BLaER1 treated with 17β-estradiol and CSF1 and Interleukin-3, amounts not matched to agents 10 nM and 100 nM (cell line): Measurements from ENCODE around the gene SMURF2.
A peak's percentile ranks its signal among the peaks of the same experiment; 100 is the strongest.
"Not testable (repeated sequence)": the region's sequence is repeated elsewhere in the genome, so short reads cannot be mapped to it uniquely, and the experiment has no call there.

Experiments used
- H3K27ac ChIP-seq, 11 experiments: shearing (Covaris generic); formaldehyde crosslinking; 2 replicates each; pipeline ENCODE4 v1.8.1; 2022
- H3K27me3 ChIP-seq, 11 experiments: shearing (Covaris generic); formaldehyde crosslinking; 2 replicates each; pipeline ENCODE4 v1.8.1; 2022
- H3K36me3 ChIP-seq, 11 experiments: shearing (Covaris generic); formaldehyde crosslinking; 2 replicates each; pipeline ENCODE4 v1.8.1; 2022
- H3K4me1 ChIP-seq, 10 experiments: shearing (Covaris generic); formaldehyde crosslinking; 2 replicates each; pipeline ENCODE4 v1.8.1; 2022
- H3K4me2 ChIP-seq, 11 experiments: shearing (Covaris generic); formaldehyde crosslinking; 2 replicates each; pipeline ENCODE4 v1.8.1; 2022
- H3K4me3 ChIP-seq, 10 experiments: shearing (Covaris generic); formaldehyde crosslinking; 2 replicates each; pipeline ENCODE4 v1.8.1; 2022
- H3K9ac ChIP-seq, 11 experiments: shearing (Covaris generic); formaldehyde crosslinking; 2 replicates each; pipeline ENCODE4 v1.8.1; 2022
- H3K9me3 ChIP-seq, 11 experiments: shearing (Covaris generic); formaldehyde crosslinking; replicated peaks in 1 of 11; 2 replicates each; pipeline ENCODE4 v1.8.1; 2022
- H4K20me1 ChIP-seq, 11 experiments: shearing (Covaris generic); formaldehyde crosslinking; 2 replicates each; pipeline ENCODE4 v1.8.1; 2022
- Cebpa-rat ChIP-seq, 11 experiments: shearing (Covaris generic); IDR thresholded peaks; 2 replicates each; pipeline ENCODE4 v1.8.1; 2022

Gene SMURF2

GRCh38 chr17:64676763-64677162 lies 14.7 kb upstream of the SMURF2 start:
- Histone ChIP-seq H3K4me3 (no peak overlapping the region), H3K4me2 (no peak overlapping the region), H3K4me1 (no peaks in the 10 kb centered on the region), H4K20me1 (no peaks in the 10 kb centered on the region), H3K9me3 (no peaks in the 10 kb centered on the region), H3K27ac (no peak overlapping the region), H3K27me3 (no peaks in the 10 kb centered on the region), H3K9ac (no peak overlapping the region), H3K36me3 (no peaks in the 10 kb centered on the region)
- TF ChIP-seq Cebpa-rat (IDR thresholded peaks at IDR 0.05) = no peak

- not testable (repeated sequence) for H3K4me2 ChIP-seq, H3K9ac ChIP-seq, H3K4me3 ChIP-seq, H3K27ac ChIP-seq, H4K20me1 ChIP-seq, H3K9me3 ChIP-seq, H3K27me3 ChIP-seq, H3K36me3 ChIP-seq, H3K4me1 ChIP-seq
Measured at GRCh38 chr17:64670843-64671590, 8.9 kb upstream of the SMURF2 start.

GRCh38 chr17:64667807-64668721 lies 6.0 kb upstream of the SMURF2 start:
- not testable (repeated sequence) for H4K20me1 ChIP-seq, H3K36me3 ChIP-seq, H3K27me3 ChIP-seq, H3K9me3 ChIP-seq, H3K4me2 ChIP-seq, H3K4me1 ChIP-seq, H3K27ac ChIP-seq, H3K4me3 ChIP-seq, H3K9ac ChIP-seq

- H3K4me3 ChIP-seq, H3K27ac ChIP-seq, H3K27me3 ChIP-seq, H3K4me2 ChIP-seq, H3K9ac ChIP-seq, H3K9me3 ChIP-seq, H3K36me3 ChIP-seq: not testable (repeated sequence)
- H4K20me1 ChIP-seq = peaks cover 12 to 21% (median 20%) of the 10 kb centered on the region in 11 experiments; a peak in 20 of 22 replicates
- H3K4me1 ChIP-seq = peaks cover 13 to 21% (median 18%) of the 10 kb centered on the region in 10 experiments
Measured at GRCh38 chr17:64664299-64664981, 2.3 kb upstream of the SMURF2 start.

GRCh38 chr17:64663836-64664235 lies 1.7 kb upstream of the SMURF2 start:
- H3K36me3 ChIP-seq, H3K4me2 ChIP-seq, H3K4me3 ChIP-seq, H3K9ac ChIP-seq, H3K9me3 ChIP-seq, H3K27ac ChIP-seq, H3K27me3 ChIP-seq: not testable (repeated sequence)
- H4K20me1 ChIP-seq = peaks cover 17 to 27% (median 24%) of the 10 kb centered on the region in 11 experiments; a peak in 20 of 22 replicates
- H3K4me1 ChIP-seq = peaks cover 17 to 25% (median 19%) of the 10 kb centered on the region in 10 experiments

- peaks cover 27 to 36% (median 34%) of the 10 kb centered on the region in 11 experiments; a peak in 20 of 22 replicates for H4K20me1 ChIP-seq
- TF ChIP-seq Cebpa-rat (IDR thresholded peaks at IDR 0.05) = no peak
- no peaks in the 10 kb centered on the region for H3K9me3 ChIP-seq
- H3K4me1 ChIP-seq = peaks cover 18 to 32% (median 23%) of the 10 kb centered on the region in 10 experiments
- H3K27ac ChIP-seq = peak overlapping the region in 2 of 11 experiments; percentile 34 to 94; a peak in 4 of 22 replicates
- peak overlapping the region; percentile 96 to 99 (median 98) for H3K9ac ChIP-seq
- peak overlapping the region; percentile 73 to 96 (median 86) for H3K4me3 ChIP-seq
- peaks cover 0 to 2% (median 0%) of the 10 kb centered on the region in 11 experiments; a peak in 2 of 22 replicates for H3K36me3 ChIP-seq
- peak overlapping the region; percentile 92 to 100 (median 97) for H3K4me2 ChIP-seq
- H3K27me3 ChIP-seq = peaks cover 0 to 7% (median 0%) of the 10 kb centered on the region in 11 experiments; a peak in 1 of 22 replicates
Measured at GRCh38 chr17:64662774-64663367, 764 bp upstream of the SMURF2 start.

- peak overlapping the region; percentile 94 to 99 (median 96) for H3K27ac ChIP-seq
- peaks cover 18 to 40% (median 24%) of the 10 kb centered on the region in 10 experiments for H3K4me1 ChIP-seq
- H3K36me3 ChIP-seq = peaks cover 0 to 14% (median 8%) of the 10 kb centered on the region in 11 experiments; a peak in 10 of 22 replicates
- peaks cover 35 to 48% (median 46%) of the 10 kb centered on the region in 11 experiments; a peak in 20 of 22 replicates for H4K20me1 ChIP-seq
- peak overlapping the region; percentile 73 to 96 (median 86) for H3K4me3 ChIP-seq
- peak overlapping the region; percentile 89 to 99 (median 94); a peak in 14 of 22 replicates for H3K4me2 ChIP-seq
- TF ChIP-seq Cebpa-rat (IDR thresholded peaks at IDR 0.05) = no peak
- H3K9me3 ChIP-seq = peaks cover 0 to 5% (median 2%) of the 10 kb centered on the region in 11 experiments; a peak in 7 of 22 replicates
- peak overlapping the region; percentile 96 to 99 (median 98) for H3K9ac ChIP-seq
- peaks cover 0 to 7% (median 0%) of the 10 kb centered on the region in 11 experiments; a peak in 1 of 22 replicates for H3K27me3 ChIP-seq
Measured at GRCh38 chr17:64661726-64661975, 456 bp downstream of the SMURF2 start.

- Histone ChIP-seq H4K20me1 (peaks cover 35 to 53% (median 49%) of the 10 kb centered on the region in 11 experiments; a peak in 20 of 22 replicates), H3K4me3 (peak overlapping the region; percentile 73 to 96 (median 86)), H3K9ac (peak overlapping the region; percentile 96 to 99 (median 98)), H3K36me3 (peaks cover 0 to 18% (median 10%) of the 10 kb centered on the region in 11 experiments; a peak in 13 of 22 replicates), H3K4me2 (peak overlapping the region; percentile 89 to 99 (median 94)), H3K4me1 (peaks cover 18 to 41% (median 24%) of the 10 kb centered on the region in 10 experiments), H3K27ac (peak overlapping the region; percentile 94 to 99 (median 96))
- H3K27me3 ChIP-seq, H3K9me3 ChIP-seq: not testable (repeated sequence)
Measured at GRCh38 chr17:64660978-64661725, 955 bp downstream of the SMURF2 start.

- Histone ChIP-seq H3K36me3 (peaks cover 3 to 25% (median 18%) of the 10 kb centered on the region in 11 experiments; a peak in 19 of 22 replicates), H4K20me1 (peaks cover 35 to 57% (median 54%) of the 10 kb centered on the region in 11 experiments; a peak in 20 of 22 replicates), H3K4me2 (peak overlapping the region; percentile 89 to 99 (median 94)), H3K27ac (peak overlapping the region in 4 of 11 experiments; percentile 95 to 99 (median 98); a peak in 6 of 22 replicates), H3K9ac (peak overlapping the region; percentile 96 to 99 (median 98)), H3K4me1 (peaks cover 18 to 41% (median 24%) of the 10 kb centered on the region in 10 experiments), H3K4me3 (peak overlapping the region; percentile 73 to 96 (median 86)), H3K9me3 (peaks cover 6 to 18% (median 15%) of the 10 kb centered on the region in 11 experiments)
- not testable (repeated sequence) for H3K27me3 ChIP-seq
Measured at GRCh38 chr17:64660195-64660977, 1.7 kb downstream of the SMURF2 start.
